Kidney epithelial cell (primary cell): ENCODE results near the gene HHAT. TPM values are rescaled to one million over a fixed set of nuclear protein-coding genes. Genes with fewer than 3 reads are reported as not detected.

Experiments
- DNase-seq: peaks from one replicate; pipeline ENCODE4 v3.0.0-alpha.2; 2010; ENCODE audit warnings: low read depth
- H3K27me3 ChIP-seq: 2 replicates; pipeline ENCODE4 v1.6.0; 2011; ENCODE audit warnings: low read length; ENCODE audit not compliant: control insufficient read depth, insufficient read depth
- H3K36me3 ChIP-seq: 2 replicates; pipeline ENCODE4 v1.5.1; 2011; ENCODE audit warnings: low read length; ENCODE audit not compliant: control insufficient read depth, insufficient read depth
- H3K4me3 ChIP-seq: 2 replicates; pipeline ENCODE4 v1.5.1; 2011; ENCODE audit warnings: low read depth, mild to moderate bottlenecking, control low read depth, low read length
- CTCF ChIP-seq: IDR thresholded peaks from 2 replicates; pipeline ENCODE4 v1.5.1; 2011; ENCODE audit warnings: mild to moderate bottlenecking, moderate library complexity, low read length, control low read depth, inconsistent platforms; ENCODE audit not compliant: insufficient read depth, poor library complexity, severe bottlenecking
- total RNA-seq: library from RNA; depleted of rRNA; stranded (reverse); fragments of >200 nt; gene quantifications from 2 replicates; pipeline ENCODE4 v1.2.3, GENCODE V29; 2015

Gene HHAT
- total RNA-seq, 1 donor from 2014 or later, result 15.0 TPM

GRCh38 chr1:210648588-210649269 is 320.0 kb downstream of the HHAT start:
- no peaks in the 10 kb centered on the region for H3K36me3 ChIP-seq
- H3K27me3 ChIP-seq, result no peaks in the 10 kb centered on the region
- no peak for DNase-seq
- TF ChIP-seq CTCF, result no peak
- H3K4me3 ChIP-seq, result no peak overlapping the region

GRCh38 chr1:210650403-210650802 is 321.7 kb downstream of the HHAT start:
- Histone ChIP-seq H3K4me3 (no peak overlapping the region), H3K27me3 (no peaks in the 10 kb centered on the region), H3K36me3 (no peaks in the 10 kb centered on the region)
- no peak for TF ChIP-seq CTCF
- no peak for DNase-seq

- no peak for TF ChIP-seq CTCF
- no peak for DNase-seq
- Histone ChIP-seq H3K4me3 (no peak overlapping the region), H3K36me3 (no peaks in the 10 kb centered on the region), H3K27me3 (no peaks in the 10 kb centered on the region)
Observed at GRCh38 chr1:210652329-210652954, 323.7 kb downstream of the HHAT start.

- Histone ChIP-seq H3K36me3 (no peaks in the 10 kb centered on the region), H3K27me3 (no peaks in the 10 kb centered on the region), H3K4me3 (no peak overlapping the region)
- no peak for DNase-seq
- no peak for TF ChIP-seq CTCF
Observed at GRCh38 chr1:210653771-210654170, 325.1 kb downstream of the HHAT start.

GRCh38 chr1:210654176-210654981 is 325.7 kb downstream of the HHAT start:
- Histone ChIP-seq H3K36me3 (no peaks in the 10 kb centered on the region), H3K4me3 (no peak overlapping the region), H3K27me3 (no peaks in the 10 kb centered on the region)
- TF ChIP-seq CTCF, result no peak
- no peak for DNase-seq
